ENCODE measurements around the gene BST1. TPM values are rescaled to one million over a fixed set of nuclear protein-coding genes. Genes with fewer than 3 reads are reported as not detected.

BST1 gene
- total RNA-seq, 1 donor from 2014 or later: 0.58 TPM

DNA sequence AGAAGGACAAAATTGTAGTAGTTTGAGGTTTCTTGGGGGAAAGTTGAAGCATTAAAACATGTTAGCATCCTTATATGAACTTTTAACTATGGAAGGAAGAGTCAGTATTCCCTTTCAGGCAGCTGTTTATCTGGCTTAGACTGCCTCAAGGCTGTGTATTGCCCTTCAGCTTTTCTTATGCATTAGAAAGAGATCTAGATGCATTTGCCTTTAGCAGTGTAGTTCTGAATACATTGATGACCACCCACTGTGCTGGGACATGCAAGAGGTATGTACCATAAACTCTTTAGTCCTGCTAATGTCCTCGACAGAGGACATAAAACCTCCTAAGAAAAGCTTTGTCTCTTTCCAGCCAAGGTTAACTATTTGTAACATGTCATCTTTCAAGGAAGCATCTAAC is 18.4 kb upstream of the BST1 start:
- Mint-ChIP-seq H3K9me3 (no peaks in the 10 kb centered on the region), H3K36me3 (peaks cover 28% of the 10 kb centered on the region), H3K4me1 (peaks cover 28% of the 10 kb centered on the region), H3K27ac (peak overlapping the region; percentile 84), H3K27me3 (ENCODE audit: low read depth) (no peaks in the 10 kb centered on the region), H3K4me3 (no peak overlapping the region)
- no peak for DNase-seq (ENCODE audit: low spot score in 2 of 2, unreplicated experiment in 2 of 2)
- TF ChIP-seq, protein P1, sequence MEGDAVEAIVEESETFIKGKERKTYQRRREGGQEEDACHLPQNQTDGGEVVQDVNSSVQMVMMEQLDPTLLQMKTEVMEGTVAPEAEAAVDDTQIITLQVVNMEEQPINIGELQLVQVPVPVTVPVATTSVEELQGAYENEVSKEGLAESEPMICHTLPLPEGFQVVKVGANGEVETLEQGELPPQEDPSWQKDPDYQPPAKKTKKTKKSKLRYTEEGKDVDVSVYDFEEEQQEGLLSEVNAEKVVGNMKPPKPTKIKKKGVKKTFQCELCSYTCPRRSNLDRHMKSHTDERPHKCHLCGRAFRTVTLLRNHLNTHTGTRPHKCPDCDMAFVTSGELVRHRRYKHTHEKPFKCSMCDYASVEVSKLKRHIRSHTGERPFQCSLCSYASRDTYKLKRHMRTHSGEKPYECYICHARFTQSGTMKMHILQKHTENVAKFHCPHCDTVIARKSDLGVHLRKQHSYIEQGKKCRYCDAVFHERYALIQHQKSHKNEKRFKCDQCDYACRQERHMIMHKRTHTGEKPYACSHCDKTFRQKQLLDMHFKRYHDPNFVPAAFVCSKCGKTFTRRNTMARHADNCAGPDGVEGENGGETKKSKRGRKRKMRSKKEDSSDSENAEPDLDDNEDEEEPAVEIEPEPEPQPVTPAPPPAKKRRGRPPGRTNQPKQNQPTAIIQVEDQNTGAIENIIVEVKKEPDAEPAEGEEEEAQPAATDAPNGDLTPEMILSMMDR (IDR thresholded peaks at IDR 0.05; ENCODE audit: unreplicated experiment): no peak

DNA sequence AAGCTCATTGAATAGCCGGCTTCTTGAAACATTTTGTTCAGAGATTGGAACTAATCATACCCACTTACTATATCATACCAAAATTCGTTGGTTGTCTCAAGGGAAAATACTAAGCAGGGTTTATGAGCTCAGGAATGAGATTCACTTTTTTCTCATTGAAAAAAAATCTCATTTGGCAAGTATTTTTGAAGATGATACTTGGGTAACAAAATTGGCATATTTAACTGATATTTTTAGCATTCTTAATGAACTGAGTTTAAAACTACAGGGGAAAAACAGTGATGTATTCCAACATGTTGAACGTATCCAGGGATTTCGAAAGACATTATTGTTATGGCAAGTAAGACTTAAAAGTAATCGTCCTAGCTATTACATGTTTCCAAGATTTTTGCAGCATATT is 14.8 kb upstream of the BST1 start:
- H3K4me3 Mint-ChIP-seq: no peak overlapping the region
- no peaks in the 10 kb centered on the region for H3K27me3 Mint-ChIP-seq (ENCODE audit: low read depth)
- H3K4me1 Mint-ChIP-seq: peaks cover 30% of the 10 kb centered on the region
- H3K36me3 Mint-ChIP-seq: peaks cover 28% of the 10 kb centered on the region
- H3K9me3 Mint-ChIP-seq: no peaks in the 10 kb centered on the region
- no peak for DNase-seq (ENCODE audit: low spot score in 2 of 2, unreplicated experiment in 2 of 2)
- peak overlapping the region; percentile 9 for H3K27ac Mint-ChIP-seq
- TF ChIP-seq, protein P1 (IDR thresholded peaks at IDR 0.05; ENCODE audit: unreplicated experiment): no peak

DNA sequence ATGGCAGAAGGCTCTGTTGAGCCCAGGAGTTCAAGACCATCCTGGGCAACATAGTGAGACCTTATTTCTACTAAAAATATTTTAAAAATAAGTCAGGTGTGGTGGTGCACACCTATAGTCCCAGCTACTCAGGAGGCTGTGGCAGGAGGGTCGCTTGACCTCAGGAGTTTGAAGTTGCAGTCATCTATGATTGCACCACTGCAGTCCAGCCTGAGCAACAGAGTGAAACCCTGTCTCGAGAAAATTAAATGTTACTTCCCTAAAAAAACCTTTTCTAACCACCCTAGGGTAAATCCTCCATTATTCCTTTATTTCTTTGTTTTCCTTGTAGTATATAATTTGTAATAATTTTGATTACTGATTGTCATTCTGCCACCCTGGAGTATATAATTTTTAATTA is 13.3 kb upstream of the BST1 start:
- TF ChIP-seq, protein P1 (IDR thresholded peaks at IDR 0.05; ENCODE audit: unreplicated experiment): no peak
- peak overlapping the region; percentile 94 for H3K27ac Mint-ChIP-seq
- no peak for DNase-seq (ENCODE audit: low spot score in 2 of 2, unreplicated experiment in 2 of 2)
- H3K27me3 Mint-ChIP-seq (ENCODE audit: low read depth): no peaks in the 10 kb centered on the region
- peaks cover 18% of the 10 kb centered on the region for H3K4me1 Mint-ChIP-seq
- H3K36me3 Mint-ChIP-seq: peaks cover 33% of the 10 kb centered on the region
- no peak overlapping the region for H3K4me3 Mint-ChIP-seq
- peaks cover 7% of the 10 kb centered on the region for H3K9me3 Mint-ChIP-seq

DNA sequence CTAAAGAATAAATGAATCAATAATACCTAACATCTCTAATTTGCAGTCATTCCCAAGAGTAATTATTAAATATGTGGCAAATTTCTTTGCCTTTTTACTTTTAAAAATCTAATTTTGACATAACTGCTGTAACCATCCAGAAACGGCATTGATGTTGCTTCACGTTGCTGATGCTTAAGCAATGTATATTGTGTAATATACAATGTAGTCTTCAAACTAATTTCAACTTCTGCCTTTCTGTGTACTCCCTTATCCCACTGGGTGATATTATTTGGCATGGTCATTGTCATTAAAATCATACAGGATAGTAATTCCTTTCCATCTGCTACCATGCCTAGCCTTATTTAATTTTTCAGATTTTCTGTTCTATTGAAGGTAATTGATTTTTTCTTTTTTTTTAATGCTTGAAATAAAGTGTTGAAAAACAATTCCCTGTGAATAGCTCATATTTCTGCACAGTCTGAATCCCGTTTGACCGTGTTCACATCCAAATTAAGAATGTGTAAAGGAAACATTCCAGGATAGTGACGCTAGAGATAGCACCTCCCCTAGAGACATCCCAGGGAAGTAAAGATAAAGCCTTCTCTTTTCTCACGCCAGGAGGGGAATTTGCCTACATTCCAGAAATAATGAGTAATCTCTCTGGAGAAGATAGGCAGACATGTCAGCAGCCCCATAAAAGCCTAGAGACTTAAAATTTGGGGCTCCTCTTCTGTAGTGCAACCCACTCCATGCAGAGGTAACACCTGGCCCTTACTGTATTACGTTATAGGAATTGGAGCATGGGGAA is 12.7 kb upstream of the BST1 start:
- Mint-ChIP-seq H3K4me3 (no peak overlapping the region), H3K27me3 (ENCODE audit: low read depth) (no peaks in the 10 kb centered on the region), H3K4me1 (peaks cover 17% of the 10 kb centered on the region), H3K36me3 (peaks cover 29% of the 10 kb centered on the region), H3K9me3 (peaks cover 7% of the 10 kb centered on the region), H3K27ac (peak overlapping the region; percentile 94)
- no peak for DNase-seq (ENCODE audit: low spot score in 2 of 2, unreplicated experiment in 2 of 2)
- TF ChIP-seq, protein P1 (IDR thresholded peaks at IDR 0.05; ENCODE audit: unreplicated experiment): no peak

DNA sequence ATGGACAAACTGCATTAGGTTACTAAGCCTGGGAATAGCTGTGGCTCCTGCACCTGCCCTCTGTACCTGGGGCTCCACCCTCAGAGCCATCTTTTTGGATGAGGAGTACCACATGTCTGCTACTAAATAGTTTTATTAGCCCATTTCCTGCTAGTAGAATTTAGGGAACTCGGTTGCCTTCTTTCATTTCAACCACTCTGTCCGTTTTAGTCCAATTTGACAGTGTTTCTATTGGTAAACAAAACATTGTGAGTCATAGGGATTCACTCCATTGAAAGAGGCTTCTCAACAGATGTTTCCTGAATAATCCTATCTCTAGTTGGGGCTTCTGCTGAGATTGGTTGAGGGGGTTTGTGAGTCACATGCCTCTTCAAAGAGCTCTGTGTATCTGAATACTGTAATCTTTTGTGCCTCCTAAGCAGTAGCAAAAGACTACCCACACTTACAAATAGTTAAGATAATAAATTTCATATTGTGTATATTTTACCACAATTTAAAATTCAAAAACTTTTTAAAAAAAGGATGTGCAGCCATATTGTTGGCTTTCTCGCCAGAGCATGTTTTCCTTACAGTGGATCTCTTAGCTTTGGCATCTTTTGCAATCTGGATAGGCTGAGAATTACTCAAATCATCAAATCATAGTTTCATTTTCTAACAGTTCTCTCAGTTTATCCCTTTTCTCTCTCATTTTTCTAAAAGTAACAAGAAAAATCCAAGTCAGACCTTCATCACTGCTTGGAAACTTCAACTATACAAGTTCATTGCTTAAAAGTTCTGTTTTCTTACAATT is 11.3 kb upstream of the BST1 start:
- peaks cover 17% of the 10 kb centered on the region for H3K4me1 Mint-ChIP-seq
- TF ChIP-seq, protein P1 (IDR thresholded peaks at IDR 0.05; ENCODE audit: unreplicated experiment): no peak
- H3K4me3 Mint-ChIP-seq: no peak overlapping the region
- peaks cover 21% of the 10 kb centered on the region for H3K36me3 Mint-ChIP-seq
- H3K27ac Mint-ChIP-seq: peak overlapping the region; percentile 94
- no peak for DNase-seq (ENCODE audit: low spot score in 2 of 2, unreplicated experiment in 2 of 2)
- H3K9me3 Mint-ChIP-seq: peaks cover 7% of the 10 kb centered on the region
- H3K27me3 Mint-ChIP-seq (ENCODE audit: low read depth): no peaks in the 10 kb centered on the region

Data from mesothelial cell of epicardium (in vitro differentiated cells).